GM12892 (cell line): ENCODE measurements around the gene RTP4.

Experiments used
- POLR2A ChIP-seq: IDR thresholded peaks from 2 replicates; pipeline ENCODE4 v1.6.1; 2011; ENCODE audit warnings: low read depth, low read length, control low read depth
- TAF1 ChIP-seq: IDR thresholded peaks from 2 replicates; pipeline ENCODE4 v1.6.1; 2011; ENCODE audit warnings: low read depth, mild to moderate bottlenecking, control low read depth, low read length, borderline replicate concordance

DNA sequence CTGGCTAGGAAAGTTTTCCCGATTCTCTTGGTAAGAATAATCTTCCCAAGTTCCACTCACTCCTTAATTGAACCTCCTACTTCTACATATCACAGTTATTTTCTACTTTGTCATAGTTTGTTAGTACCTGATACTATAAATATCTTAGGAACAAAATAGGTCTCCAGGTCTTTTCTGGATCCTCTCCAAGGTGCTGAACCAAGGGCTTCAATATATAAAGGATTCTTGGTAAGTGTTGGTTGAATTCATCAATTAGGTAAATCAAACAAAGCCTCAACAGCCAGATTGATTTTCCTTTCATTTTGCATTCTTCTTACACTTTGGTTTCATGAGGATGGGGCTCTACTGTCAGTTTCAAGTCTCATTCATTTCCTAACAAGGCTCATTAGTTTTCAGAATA is 27.6 kb upstream of the RTP4 start:
- TF ChIP-seq POLR2A (no peak), TAF1 (no peak)
